IMR-90 (cell line): Measurements from ENCODE around the gene NLRC3. TPM values are rescaled to one million over a fixed set of nuclear protein-coding genes. Genes with fewer than 3 reads are reported as not detected.
A peak's percentile ranks its signal among the peaks of the same experiment; 100 is the strongest.

Experiments used
- ATAC-seq: fragments of 200-7000 bp; cut with Tn5 transposase; 2 replicates; pipeline ENCODE4 v1.9.1; 2020; ENCODE audit warnings: low read depth, mild to moderate bottlenecking, moderate library complexity
- BruUV-seq: library from RNA; stranded (reverse); fragments of 400-500 nt; replicated peaks from 2 replicates; lab custom pipeline; 2021; lab: Mats Ljungman, UMichigan
- CTCF ChIA-PET: fragments of 300-600 bp; formaldehyde crosslinking; extraction: SDS; loops from one replicate; lab custom pipeline; 2021; ENCODE audit warnings: antibody characterized with exemption; lab: Yijun Ruan, JAX
- POLR2A ChIA-PET: fragments of 300-600 bp; sonication (Branson Sonifier 250); formaldehyde crosslinking; loops from one replicate; lab custom pipeline; 2022; ENCODE audit warnings: antibody characterized with exemption; ENCODE audit not compliant: unreplicated experiment; lab: Charles Lee
- DNase-seq: peaks from one replicate; pipeline ENCODE4 v3.0.0; 2013
- H2AFZ ChIP-seq: replicated peaks from 2 replicates; pipeline ENCODE3; 2013; ENCODE audit warnings: low read length, mild to moderate bottlenecking; ENCODE audit not compliant: poor library complexity
- H2AK5ac ChIP-seq: 2 replicates; pipeline ENCODE4 v1.6.1; 2013; ENCODE audit warnings: low read depth, low read length, inconsistent platforms
- H2AK9ac ChIP-seq: replicated peaks from 2 replicates; pipeline ENCODE3; 2013; ENCODE audit warnings: mild to moderate bottlenecking, low read depth, low read length, moderate library complexity; ENCODE audit not compliant: poor library complexity
- H2BK120ac ChIP-seq: 2 replicates; pipeline ENCODE4 v1.6.1; 2013; ENCODE audit warnings: low read depth, low read length, inconsistent platforms
- H2BK15ac ChIP-seq: 3 replicates; pipeline ENCODE4 v1.6.1; 2013; ENCODE audit warnings: low read depth, low read length, inconsistent platforms
- H2BK20ac ChIP-seq: 2 replicates; pipeline ENCODE4 v1.6.1; 2013; ENCODE audit warnings: low read depth, mild to moderate bottlenecking, inconsistent platforms, low read length, moderate library complexity
- H2BK5ac ChIP-seq: 2 replicates; pipeline ENCODE4 v1.6.1; 2013; ENCODE audit warnings: mild to moderate bottlenecking, low read depth, low read length, inconsistent platforms; ENCODE audit not compliant: poor library complexity, severe bottlenecking
- H3K14ac ChIP-seq: replicated peaks from 2 replicates; pipeline ENCODE4 v1.6.1; 2013; ENCODE audit warnings: low read depth, low read length, inconsistent platforms
- H3K18ac ChIP-seq: 2 replicates; pipeline ENCODE4 v1.6.1; 2013; ENCODE audit warnings: low read depth, low read length, control low read depth
- H3K23ac ChIP-seq: 2 replicates; pipeline ENCODE4 v1.6.1; 2013; ENCODE audit warnings: low read depth, low read length, inconsistent platforms
- H3K27ac ChIP-seq: 2 replicates; pipeline ENCODE4 v1.5.1; 2013; ENCODE audit warnings: mild to moderate bottlenecking, control low read depth, low read length; ENCODE audit not compliant: insufficient read depth
- H3K27me3 ChIP-seq: 2 replicates; pipeline ENCODE4 v1.6.1; 2013; ENCODE audit warnings: low read length; ENCODE audit not compliant: control insufficient read depth, insufficient read depth
- H3K36me3 ChIP-seq: 2 replicates; pipeline ENCODE4 v1.6.1; 2013; ENCODE audit warnings: low read length, mixed read lengths; ENCODE audit not compliant: control insufficient read depth, insufficient read depth
- H3K4ac ChIP-seq: 2 replicates; pipeline ENCODE4 v1.6.1; 2013; ENCODE audit warnings: low read depth, low read length, inconsistent platforms
- H3K4me1 ChIP-seq: 2 replicates; pipeline ENCODE4 v1.6.1; 2013; ENCODE audit warnings: low read length, mixed read lengths; ENCODE audit not compliant: control insufficient read depth, insufficient read depth
- H3K4me2 ChIP-seq: 2 replicates; pipeline ENCODE4 v1.6.1; 2013; ENCODE audit warnings: low read depth, mild to moderate bottlenecking, control low read depth, low read length, moderate library complexity
- H3K4me3 ChIP-seq: 2 replicates; pipeline ENCODE4 v1.5.1; 2013; ENCODE audit warnings: low read depth, mild to moderate bottlenecking, control low read depth, low read length, moderate library complexity; ENCODE audit not compliant: insufficient read depth
- H3K56ac ChIP-seq: 2 replicates; pipeline ENCODE4 v1.6.1; 2013; ENCODE audit warnings: low read length, inconsistent platforms; ENCODE audit not compliant: insufficient read depth; ENCODE audit errors: extremely low read depth
- H3K79me1 ChIP-seq, 2 experiments: 2 replicates each; pipeline ENCODE4 v1.6.1; 2013; ENCODE audit warnings: low read length in 2 of 2, inconsistent platforms in 1 of 2, low read depth in 1 of 2
- H3K9ac ChIP-seq: 2 replicates; pipeline ENCODE4 v1.6.1; 2013; ENCODE audit warnings: low read depth, low read length, control low read depth
- H3K9me1 ChIP-seq: 2 replicates; pipeline ENCODE4 v1.6.1; 2013; ENCODE audit warnings: low read length, inconsistent platforms; ENCODE audit not compliant: insufficient read depth
- H3K9me3 ChIP-seq: 2 replicates; pipeline ENCODE4 v1.6.1; 2013; ENCODE audit warnings: low read length; ENCODE audit not compliant: control insufficient read depth, insufficient read depth
- H4K20me1 ChIP-seq: 2 replicates; pipeline ENCODE4 v1.6.1; 2013; ENCODE audit warnings: low read length, inconsistent platforms; ENCODE audit not compliant: insufficient read depth
- H4K5ac ChIP-seq: 2 replicates; pipeline ENCODE4 v1.6.1; 2013; ENCODE audit warnings: mild to moderate bottlenecking, low read depth, low read length, control low read depth
- H4K8ac ChIP-seq, 2 experiments: 2 replicates each; pipeline ENCODE4 v1.6.1; 2013; ENCODE audit warnings: low read depth in 2 of 2, low read length in 2 of 2, control low read depth in 1 of 2, inconsistent platforms in 1 of 2
- H4K91ac ChIP-seq: 2 replicates; pipeline ENCODE4 v1.6.1; 2013; ENCODE audit warnings: low read depth, low read length, inconsistent platforms; ENCODE audit not compliant: insufficient read depth
- BHLHE40 ChIP-seq: fragments of 150-350 bp; IDR thresholded peaks from 2 replicates; pipeline ENCODE4 v1.6.1; 2016; ENCODE audit warnings: mild to moderate bottlenecking, low read depth, low read length
- CEBPB ChIP-seq: IDR thresholded peaks from 2 replicates; pipeline ENCODE4 v1.6.1; 2012; ENCODE audit warnings: low read depth, low read length, improper control_type of control experiment
- CHD1 ChIP-seq: IDR thresholded peaks from 2 replicates; pipeline ENCODE4 v1.6.1; 2012; ENCODE audit warnings: low read depth, low read length, improper control_type of control experiment
- ELK1 ChIP-seq: fragments of 150-350 bp; IDR thresholded peaks from 2 replicates; pipeline ENCODE4 v1.6.1; 2016; ENCODE audit warnings: low read depth, mild to moderate bottlenecking, low read length, moderate library complexity, borderline replicate concordance
- FOS ChIP-seq: fragments of 150-350 bp; IDR thresholded peaks from 2 replicates; pipeline ENCODE4 v1.6.1; 2016; ENCODE audit warnings: low read depth, low read length
- MAFK ChIP-seq: IDR thresholded peaks from 2 replicates; pipeline ENCODE4 v1.6.1; 2012; ENCODE audit warnings: low read depth, low read length, improper control_type of control experiment
- MAZ ChIP-seq: IDR thresholded peaks from 2 replicates; pipeline ENCODE4 v1.6.1; 2012; ENCODE audit warnings: low read depth, mild to moderate bottlenecking, low read length, improper control_type of control experiment, moderate library complexity, borderline replicate concordance
- MXI1 ChIP-seq: IDR thresholded peaks from 2 replicates; pipeline ENCODE4 v1.6.1; 2012; ENCODE audit warnings: low read depth, mild to moderate bottlenecking, low read length, moderate library complexity, borderline replicate concordance
- NFE2L2 ChIP-seq: fragments of 150-350 bp; IDR thresholded peaks from 2 replicates; pipeline ENCODE4 v1.6.1; 2016; ENCODE audit warnings: low read depth, mild to moderate bottlenecking, low read length
- POLR2A ChIP-seq: IDR thresholded peaks from 2 replicates; pipeline ENCODE4 v1.6.1; 2012; ENCODE audit warnings: mild to moderate bottlenecking, low read depth, low read length
- RAD21 ChIP-seq: IDR thresholded peaks from 2 replicates; pipeline ENCODE4 v1.6.1; 2012; ENCODE audit warnings: low read length, improper control_type of control experiment
- RCOR1 ChIP-seq: IDR thresholded peaks from 2 replicates; pipeline ENCODE4 v1.6.1; 2012; ENCODE audit warnings: mild to moderate bottlenecking, low read length, improper control_type of control experiment; ENCODE audit not compliant: insufficient replicate concordance
- RFX5 ChIP-seq: IDR thresholded peaks from 2 replicates; pipeline ENCODE4 v1.8.0; 2012; ENCODE audit warnings: low read depth, mild to moderate bottlenecking, low read length, moderate library complexity
- SMC3 ChIP-seq: fragments of 150-350 bp; IDR thresholded peaks from 2 replicates; pipeline ENCODE4 v1.6.1; 2016; ENCODE audit warnings: low read depth, mild to moderate bottlenecking, antibody characterized with exemption, low read length, moderate library complexity
- WGBS, 2 experiments: methylation state at CpG; one replicate each; pipeline versions ENCODE4 v1.1.5 to v1.1.7; 2013; ENCODE audit warnings: missing lambda C conversion rate in 2 of 2; ENCODE audit not compliant: insufficient read length in 1 of 2; ENCODE audit errors: extremely low coverage in 2 of 2; 5-methylcytosine and 5-hydroxymethylcytosine counted together
- dilution Hi-C: fragments of 300-500 bp; cut with HindIII; formaldehyde crosslinking; loops from one replicate; pipeline ENCODE4 v1.14.3; 2018; ENCODE audit warnings: low sequenced_read_pairs; ENCODE audit not compliant: unreplicated experiment
- in situ Hi-C: fragments of 300-500 bp; cut with MboI; formaldehyde crosslinking; loops from 3 replicates; pipeline ENCODE4 v1.14.3; 2019; ENCODE audit warnings: low sequenced_read_pairs, inconsistent platforms, mixed read lengths
- intact Hi-C: fragments of 100-400 bp; cut with micrococcal nuclease; formaldehyde crosslinking; loops from 2 replicates; pipeline ENCODE4 v1.10.0; 2022
- polyA plus RNA-seq, 3 experiments: library from polyadenylated mRNA; depleted of rRNA; stranded (reverse); fragments of >200 nt; gene quantifications; 2 replicates each; pipeline ENCODE4 v1.2.3, GENCODE V29; 2012; ENCODE audit warnings: low replicate concordance in 1 of 3
- total RNA-seq: library from RNA; depleted of rRNA; stranded (reverse); fragments of >200 nt; gene quantifications from 2 replicates; pipeline ENCODE4 v1.2.3, GENCODE V29; 2012
- TF ChIP-seq, protein P1 (sequence below): conservative IDR thresholded peaks from 2 replicates; pipeline ENCODE4 v1.5.1; 2012; ENCODE audit warnings: mild to moderate bottlenecking, low read depth, low read length, improper control_type of control experiment
- TF ChIP-seq, protein P2 (sequence below): fragments of 150-350 bp; IDR thresholded peaks from 2 replicates; pipeline ENCODE4 v1.6.1; 2017; ENCODE audit warnings: mild to moderate bottlenecking, antibody characterized with exemption, low read length, low read depth

Gene NLRC3
- total and polyA plus RNA-seq, 2 of the 4 experiments (the other 2 are of a cell fraction): not detected

DNA sequence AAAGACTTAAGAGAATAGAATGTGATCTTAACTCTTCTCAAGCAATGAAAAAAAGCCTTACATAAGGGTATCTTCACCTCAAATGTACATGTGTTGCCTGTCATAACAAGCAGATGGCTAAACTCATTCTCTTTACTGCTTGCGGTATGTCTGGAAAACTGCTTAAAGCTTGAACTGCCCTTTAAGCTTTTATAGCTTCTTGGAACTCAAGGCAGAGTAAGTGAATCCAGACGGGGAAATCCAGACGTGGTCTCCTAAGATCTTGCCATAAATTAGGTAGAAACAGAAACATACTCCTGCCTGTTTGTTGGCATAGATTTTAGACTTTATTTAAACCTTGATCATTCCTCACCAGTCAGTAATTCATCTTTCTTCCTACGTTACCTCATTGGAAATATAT lies 56.8 kb downstream of the NLRC3 start:
- no TSS peak for BruUV-seq
- POLR2A ChIA-PET: no interaction called here
- Histone ChIP-seq H3K4me1 (peaks cover 1% of the 10 kb centered on the region; the same call in 1 of the 2 replicates), H3K9ac (no peak overlapping the region), H2BK20ac (no peak overlapping the region), H3K4ac (no peak overlapping the region), H2AK5ac (no peak overlapping the region), H2BK5ac (no peak overlapping the region), H4K20me1 (no peaks in the 10 kb centered on the region), H3K4me3 (no peak overlapping the region), H3K27me3 (no peaks in the 10 kb centered on the region), H3K9me3 (no peaks in the 10 kb centered on the region), H2BK15ac (no peak overlapping the region), H4K8ac (no peak overlapping the region), H3K56ac (no peak overlapping the region), H2AFZ (no peak overlapping the region), H2AK9ac (no peak overlapping the region), H3K27ac (no peak overlapping the region; the same call in 1 of the 2 replicates), H4K91ac (no peak overlapping the region), H3K9me1 (no peaks in the 10 kb centered on the region), H2BK120ac (no peak overlapping the region), H3K23ac (no peak overlapping the region), H4K5ac (no peak overlapping the region), H3K14ac (no peak overlapping the region), H3K79me1 (no peaks in the 10 kb centered on the region), H3K18ac (no peak overlapping the region), H3K36me3 (peaks cover 41% of the 10 kb centered on the region), H3K4me2 (no peak overlapping the region)
- DNase-seq (peak; percentile 62), ATAC-seq (no peak)
- in situ Hi-C loops: no loop called here
- TF ChIP-seq, protein P1, sequence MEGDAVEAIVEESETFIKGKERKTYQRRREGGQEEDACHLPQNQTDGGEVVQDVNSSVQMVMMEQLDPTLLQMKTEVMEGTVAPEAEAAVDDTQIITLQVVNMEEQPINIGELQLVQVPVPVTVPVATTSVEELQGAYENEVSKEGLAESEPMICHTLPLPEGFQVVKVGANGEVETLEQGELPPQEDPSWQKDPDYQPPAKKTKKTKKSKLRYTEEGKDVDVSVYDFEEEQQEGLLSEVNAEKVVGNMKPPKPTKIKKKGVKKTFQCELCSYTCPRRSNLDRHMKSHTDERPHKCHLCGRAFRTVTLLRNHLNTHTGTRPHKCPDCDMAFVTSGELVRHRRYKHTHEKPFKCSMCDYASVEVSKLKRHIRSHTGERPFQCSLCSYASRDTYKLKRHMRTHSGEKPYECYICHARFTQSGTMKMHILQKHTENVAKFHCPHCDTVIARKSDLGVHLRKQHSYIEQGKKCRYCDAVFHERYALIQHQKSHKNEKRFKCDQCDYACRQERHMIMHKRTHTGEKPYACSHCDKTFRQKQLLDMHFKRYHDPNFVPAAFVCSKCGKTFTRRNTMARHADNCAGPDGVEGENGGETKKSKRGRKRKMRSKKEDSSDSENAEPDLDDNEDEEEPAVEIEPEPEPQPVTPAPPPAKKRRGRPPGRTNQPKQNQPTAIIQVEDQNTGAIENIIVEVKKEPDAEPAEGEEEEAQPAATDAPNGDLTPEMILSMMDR: no peak
- TF ChIP-seq RFX5 (no peak), POLR2A (no peak), MAZ (no peak), CHD1 (no peak), ELK1 (no peak), SMC3 (no peak), NFE2L2 (no peak), CEBPB (no peak), MXI1 (no peak), RCOR1 (no peak), RAD21 (no peak), BHLHE40 (no peak), MAFK (no peak), FOS (no peak)
- TF ChIP-seq, protein P2, sequence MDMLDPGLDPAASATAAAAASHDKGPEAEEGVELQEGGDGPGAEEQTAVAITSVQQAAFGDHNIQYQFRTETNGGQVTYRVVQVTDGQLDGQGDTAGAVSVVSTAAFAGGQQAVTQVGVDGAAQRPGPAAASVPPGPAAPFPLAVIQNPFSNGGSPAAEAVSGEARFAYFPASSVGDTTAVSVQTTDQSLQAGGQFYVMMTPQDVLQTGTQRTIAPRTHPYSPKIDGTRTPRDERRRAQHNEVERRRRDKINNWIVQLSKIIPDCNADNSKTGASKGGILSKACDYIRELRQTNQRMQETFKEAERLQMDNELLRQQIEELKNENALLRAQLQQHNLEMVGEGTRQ: no peak
- WGBS, 2 experiments: 71% methylated on average over 1 of the region's 4 CpGs; no CpG with 5 or more reads in 1 of the 2 experiments
- intact Hi-C loops: no loop called here
- CTCF ChIA-PET: no interaction called here
- dilution Hi-C loops: no loop called here
